NCI-H2081 (cell line): Measurements from ENCODE around the gene DDI2.
A peak's percentile ranks its signal among the peaks of the same experiment; 100 is the strongest.

Source experiments
- DNase-seq, 2 experiments: peaks; one replicate each; lab custom pipeline; 2025; lab: John Stamatoyannopoulos, UW

DDI2 gene

GRCh38 chr1:15605398-15606383 is 11.6 kb upstream of the DDI2 start:
- no peak for DNase-seq

GRCh38 chr1:15609631-15610030 is 7.6 kb upstream of the DDI2 start:
- no peak for DNase-seq

DNA sequence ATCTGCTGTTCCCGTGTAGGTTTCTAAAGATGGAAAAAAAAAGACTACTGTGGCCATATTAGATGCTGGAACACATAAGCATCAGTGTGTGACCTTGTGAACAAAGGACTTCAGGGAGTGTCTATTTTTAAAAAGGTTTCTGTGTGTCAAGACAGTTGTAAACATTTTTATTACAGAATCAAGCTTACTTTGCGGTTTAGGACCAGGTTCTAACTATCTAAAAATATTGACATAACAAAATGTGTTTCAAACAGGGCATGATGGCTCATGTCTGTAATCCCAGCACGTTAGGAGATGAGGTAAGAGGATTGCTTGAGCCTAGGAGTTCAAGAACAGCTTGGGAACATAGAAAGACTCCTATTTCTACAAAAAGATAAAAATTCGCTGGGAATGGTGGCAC is 7.1 kb upstream of the DDI2 start:
- peak in 1 of 2 experiments; percentile 34 for DNase-seq

- DNase-seq = no peak
Measured at GRCh38 chr1:15616373-15617172, 685 bp upstream of the DDI2 start.

GRCh38 chr1:15618077-15618654 is 908 bp downstream of the DDI2 start:
- no peak for DNase-seq

GRCh38 chr1:15618655-15619525 is 1.6 kb downstream of the DDI2 start:
- DNase-seq = no peak

GRCh38 chr1:15620155-15620545 is 2.9 kb downstream of the DDI2 start:
- DNase-seq = no peak

DNA sequence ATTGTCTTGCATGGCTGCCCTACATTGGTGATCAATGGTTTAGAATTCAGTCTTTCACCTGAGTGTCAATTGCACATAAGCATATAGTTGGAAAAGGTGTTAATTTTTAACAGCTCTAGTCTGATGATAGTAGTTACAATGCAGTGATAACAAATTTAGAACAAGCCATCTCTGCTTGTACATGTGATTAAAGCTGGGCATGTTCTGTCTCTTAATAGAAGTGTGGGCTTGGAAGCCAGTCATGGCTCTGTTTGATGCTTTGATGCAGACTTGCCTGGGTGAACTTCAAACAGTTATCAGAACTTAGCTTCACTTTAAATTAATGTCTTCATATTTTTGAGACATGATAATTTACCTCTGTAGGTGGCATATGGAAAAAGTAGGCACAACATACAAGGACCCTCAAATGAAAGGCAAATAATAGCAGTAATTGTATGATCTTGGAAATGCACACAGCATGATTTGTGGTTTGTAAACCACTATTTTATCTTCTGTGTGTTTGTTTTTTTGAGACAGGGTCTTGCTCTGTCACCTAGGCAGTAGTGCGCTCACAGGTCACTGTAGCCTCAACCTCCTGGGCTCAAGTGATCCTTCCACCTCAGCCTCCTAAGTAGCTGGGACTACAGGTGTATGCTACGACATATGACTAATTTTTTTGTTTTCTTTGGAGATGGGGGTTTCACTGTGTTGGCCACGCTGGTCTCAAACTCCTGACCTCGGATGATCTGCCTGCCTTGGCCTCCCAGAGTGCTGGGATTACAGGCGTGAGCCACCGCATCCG is 3.8 kb downstream of the DDI2 start:
- DNase-seq = no peak

DNA sequence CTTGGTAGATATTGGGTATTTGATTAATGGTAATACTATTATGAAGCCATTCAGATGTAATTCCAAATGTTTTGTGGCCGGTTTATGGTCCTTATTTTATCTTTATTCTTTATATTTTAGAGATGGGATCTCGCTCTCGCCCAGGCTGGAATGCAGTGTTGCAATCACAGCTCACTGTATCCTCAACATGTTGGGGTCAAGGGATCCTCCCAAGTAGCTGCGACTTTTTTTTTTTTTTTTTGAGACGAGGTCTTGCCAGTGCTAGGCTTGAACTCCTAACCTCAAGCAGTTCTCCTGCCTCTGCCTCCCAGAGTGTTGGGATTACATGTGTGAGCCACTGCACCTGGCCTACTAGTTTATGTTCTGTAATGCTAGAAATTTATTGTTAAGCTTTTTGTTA is 4.7 kb downstream of the DDI2 start:
- DNase-seq = no peak

GRCh38 chr1:15622712-15623373 is 5.6 kb downstream of the DDI2 start:
- no peak for DNase-seq

DNA sequence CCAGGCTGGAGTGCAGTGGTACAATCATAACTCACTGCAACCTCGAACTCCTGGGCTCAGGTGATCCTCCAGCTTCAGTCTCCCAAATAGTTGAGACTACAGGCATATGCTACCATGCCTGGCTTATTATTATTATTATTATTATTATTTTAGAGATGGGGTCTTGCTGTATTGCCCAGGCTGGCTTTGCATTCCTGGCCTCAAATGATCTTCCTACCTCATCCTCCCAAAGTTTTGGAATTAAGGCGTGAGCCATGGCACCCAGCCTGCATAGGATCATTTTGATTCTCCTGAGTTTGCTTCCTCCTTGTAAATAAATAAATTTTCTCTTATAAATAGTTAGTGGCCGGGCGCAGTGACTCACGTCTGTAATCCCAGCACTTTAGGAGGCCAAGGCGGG is 6.2 kb downstream of the DDI2 start:
- no peak for DNase-seq

DNA sequence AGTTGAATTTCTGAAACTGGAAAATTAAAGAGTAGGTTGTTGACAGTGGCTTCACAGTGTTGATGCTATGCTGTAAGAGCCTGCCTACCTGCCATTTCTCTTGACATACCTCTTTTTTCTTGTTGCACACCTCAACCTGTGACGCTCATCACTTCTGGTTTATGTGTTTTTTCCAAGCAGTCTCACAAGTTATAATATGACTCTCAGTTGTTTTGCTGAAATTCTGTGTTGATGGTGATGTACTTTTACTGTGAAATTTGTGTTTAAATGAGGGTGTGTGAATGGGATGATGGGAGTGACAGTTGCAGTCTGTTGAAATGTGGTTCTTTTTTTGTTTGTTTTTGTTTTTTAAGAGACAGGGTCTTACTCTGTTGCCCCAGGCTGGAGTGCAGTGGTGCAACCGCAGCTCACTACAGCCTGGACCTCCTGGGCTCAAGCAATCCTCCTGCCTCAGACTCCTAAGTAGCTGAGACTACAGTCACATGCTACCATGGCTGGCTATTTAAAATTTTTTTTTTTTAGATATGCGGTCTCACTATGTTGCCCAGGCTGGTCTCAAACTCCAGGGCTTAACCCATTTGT is 7.0 kb downstream of the DDI2 start:
- DNase-seq = no peak

DNA sequence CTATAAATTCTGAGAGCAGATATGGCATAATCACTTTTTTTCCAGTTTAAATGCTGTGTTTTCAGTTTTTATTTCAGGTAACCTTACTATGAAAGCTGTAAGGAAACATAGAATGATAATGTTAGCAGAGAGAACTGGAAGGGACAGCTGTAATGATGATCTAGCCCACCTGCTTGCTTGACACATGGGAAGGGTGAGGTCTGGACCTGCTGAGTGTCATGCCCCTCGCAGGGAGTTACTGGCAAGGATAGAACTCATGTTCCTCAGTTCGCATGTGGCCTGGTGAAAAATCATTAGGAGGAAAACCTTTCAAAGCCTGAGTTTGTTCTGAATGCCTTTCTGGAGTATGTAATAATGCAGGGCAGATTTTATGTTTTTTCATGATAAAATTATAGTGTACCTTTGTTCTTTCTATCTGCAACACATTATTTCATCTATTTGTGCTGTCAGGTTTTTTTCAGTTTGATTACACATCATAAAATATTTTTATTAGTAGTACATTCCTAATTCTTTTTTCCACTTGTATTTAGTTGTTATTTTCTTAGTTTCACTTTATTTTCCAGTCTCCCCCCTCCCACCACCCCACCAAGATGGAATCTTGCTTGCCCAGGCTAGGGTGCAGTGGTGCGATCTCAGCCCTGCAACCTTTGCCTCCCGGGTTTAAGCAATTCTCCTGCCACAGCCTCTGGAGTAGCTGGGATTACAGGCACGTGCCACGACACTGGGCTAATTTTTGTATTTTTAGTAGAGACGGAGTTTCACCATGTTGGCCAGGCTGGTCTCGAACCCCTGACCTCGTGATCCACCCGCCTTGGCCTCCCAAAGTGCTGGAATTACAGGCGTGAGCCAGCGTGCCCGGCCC is 8.0 kb downstream of the DDI2 start:
- no peak for DNase-seq

DNA sequence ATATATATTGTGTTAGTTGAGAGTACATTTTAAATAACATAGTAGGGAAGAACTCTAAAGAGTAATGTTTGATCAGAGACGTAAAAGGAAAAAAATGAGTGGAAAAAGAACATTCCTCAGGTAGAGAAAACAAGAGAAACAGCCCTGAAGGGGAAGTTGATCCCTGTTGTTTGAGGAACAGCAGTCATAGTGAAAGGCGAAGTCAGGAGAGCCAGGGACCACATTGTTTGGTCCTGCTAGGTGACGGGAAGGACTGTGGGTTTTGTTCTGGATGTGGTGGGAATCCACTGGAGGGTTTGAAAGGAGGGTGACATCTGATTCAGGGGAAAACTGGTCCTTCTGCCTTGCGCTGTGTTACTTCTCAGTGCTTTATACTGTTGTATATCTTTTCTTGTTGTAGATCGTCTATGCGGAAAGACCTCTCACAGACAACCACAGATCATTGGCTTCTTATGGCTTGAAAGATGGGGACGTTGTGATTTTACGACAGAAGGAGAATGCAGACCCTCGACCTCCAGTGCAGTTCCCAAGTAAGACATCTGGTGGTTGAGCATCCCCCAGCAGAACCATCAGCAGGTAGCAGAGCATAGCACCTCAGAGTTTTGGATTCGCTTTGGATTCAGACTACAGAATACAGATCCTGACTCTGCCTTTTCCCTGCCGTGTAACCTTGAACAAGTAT is 9.2 kb downstream of the DDI2 start:
- DNase-seq = no peak

- DNase-seq = no peak
Measured at GRCh38 chr1:15627343-15627988, 10.2 kb downstream of the DDI2 start.

- no peak for DNase-seq
Measured at GRCh38 chr1:15628003-15628402, 10.7 kb downstream of the DDI2 start.

DNA sequence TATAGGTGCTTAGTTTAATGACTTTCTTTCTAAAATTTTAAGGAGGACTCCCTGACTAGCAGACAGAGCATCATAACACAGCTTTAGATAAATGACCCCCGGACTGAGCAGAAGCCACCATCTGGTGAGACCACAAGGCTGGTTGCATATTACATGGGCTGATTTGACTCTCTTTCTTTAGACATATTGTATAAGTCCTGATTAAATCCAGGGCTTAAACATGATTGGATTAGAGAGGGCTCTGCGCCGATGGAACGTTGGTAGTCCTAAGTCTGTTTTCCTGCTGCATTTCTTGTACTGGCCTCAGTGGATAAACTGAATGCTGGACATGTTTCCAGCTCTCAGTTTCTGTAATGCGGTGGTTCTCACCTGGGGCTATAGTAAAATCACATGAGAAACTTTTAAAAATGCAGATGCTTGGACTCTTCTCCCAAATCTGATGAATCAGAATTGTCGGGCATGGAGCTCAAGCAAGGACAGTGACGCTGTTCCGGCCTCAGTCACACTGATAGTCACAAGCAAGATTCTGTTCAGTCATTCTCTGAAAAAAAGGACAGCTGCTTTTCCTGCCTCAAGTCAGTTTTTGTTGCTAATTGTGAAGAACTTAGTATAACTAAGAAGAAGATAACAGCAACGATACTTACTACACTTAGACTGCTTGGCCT is 16.6 kb downstream of the DDI2 start:
- no peak for DNase-seq
